Stimulated activated CD4-positive, alpha-beta T cell treated with anti-CD3 and anti-CD28 coated beads, Interleukin-2, amount 100 ng/mL, for 4 hours (primary cell): Measurements from ENCODE around the gene PLEKHM3.
"Not testable (repeated sequence)": the region's sequence is repeated elsewhere in the genome, so short reads cannot be mapped to it uniquely, and the experiment has no call there.

Experiments used
- DNase-seq: peaks from one replicate; pipeline ENCODE4 v3.0.0-alpha.2; 2020; ENCODE audit warnings: low read depth

PLEKHM3 gene

GRCh38 chr2:208037564-208038487 is 12.5 kb upstream of the PLEKHM3 start:
- no peak for DNase-seq

- DNase-seq, result no peak
These were observed 11.0 kb upstream of the PLEKHM3 start for GRCh38 chr2:208036357-208036756.

GRCh38 chr2:208034503-208035140 is 9.3 kb upstream of the PLEKHM3 start:
- DNase-seq, result no peak

GRCh38 chr2:208033701-208034502 is 8.6 kb upstream of the PLEKHM3 start:
- no peak for DNase-seq

- no peak for DNase-seq
These were observed 6.3 kb upstream of the PLEKHM3 start for GRCh38 chr2:208031608-208032019.

GRCh38 chr2:208025814-208026184 is 472 bp upstream of the PLEKHM3 start:
- no peak for DNase-seq

GRCh38 chr2:208024091-208024490 is 1.2 kb downstream of the PLEKHM3 start:
- DNase-seq, result no peak

- no peak for DNase-seq
These were observed 5.1 kb downstream of the PLEKHM3 start for GRCh38 chr2:208020253-208020652.

GRCh38 chr2:208018124-208018712 is 7.1 kb downstream of the PLEKHM3 start:
- DNase-seq, result not testable (repeated sequence)

GRCh38 chr2:208017721-208018120 is 7.6 kb downstream of the PLEKHM3 start:
- no peak for DNase-seq

- DNase-seq, result no peak
These were observed 9.9 kb downstream of the PLEKHM3 start for GRCh38 chr2:208015475-208015874.

GRCh38 chr2:208013285-208014178 is 11.8 kb downstream of the PLEKHM3 start:
- DNase-seq, result no peak

GRCh38 chr2:208012449-208012848 is 12.9 kb downstream of the PLEKHM3 start:
- no peak for DNase-seq

- DNase-seq, result no peak
These were observed 14.8 kb downstream of the PLEKHM3 start for GRCh38 chr2:208010506-208010905.

GRCh38 chr2:208006833-208007232 is 18.5 kb downstream of the PLEKHM3 start:
- DNase-seq, result no peak

- no peak for DNase-seq
These were observed 19.0 kb downstream of the PLEKHM3 start for GRCh38 chr2:208006337-208006736.

- DNase-seq, result no peak
These were observed 23.4 kb downstream of the PLEKHM3 start for GRCh38 chr2:208001924-208002323.

GRCh38 chr2:208000701-208001395 is 24.5 kb downstream of the PLEKHM3 start:
- DNase-seq, result no peak

- DNase-seq, result no peak
These were observed 28.5 kb downstream of the PLEKHM3 start for GRCh38 chr2:207996848-207997247.

GRCh38 chr2:207995887-207996286 is 29.4 kb downstream of the PLEKHM3 start:
- DNase-seq, result no peak
